Measurements from ENCODE around the gene SPAG5.
A peak's percentile ranks its signal among the peaks of the same experiment; 100 is the strongest.

Gene SPAG5

DNA sequence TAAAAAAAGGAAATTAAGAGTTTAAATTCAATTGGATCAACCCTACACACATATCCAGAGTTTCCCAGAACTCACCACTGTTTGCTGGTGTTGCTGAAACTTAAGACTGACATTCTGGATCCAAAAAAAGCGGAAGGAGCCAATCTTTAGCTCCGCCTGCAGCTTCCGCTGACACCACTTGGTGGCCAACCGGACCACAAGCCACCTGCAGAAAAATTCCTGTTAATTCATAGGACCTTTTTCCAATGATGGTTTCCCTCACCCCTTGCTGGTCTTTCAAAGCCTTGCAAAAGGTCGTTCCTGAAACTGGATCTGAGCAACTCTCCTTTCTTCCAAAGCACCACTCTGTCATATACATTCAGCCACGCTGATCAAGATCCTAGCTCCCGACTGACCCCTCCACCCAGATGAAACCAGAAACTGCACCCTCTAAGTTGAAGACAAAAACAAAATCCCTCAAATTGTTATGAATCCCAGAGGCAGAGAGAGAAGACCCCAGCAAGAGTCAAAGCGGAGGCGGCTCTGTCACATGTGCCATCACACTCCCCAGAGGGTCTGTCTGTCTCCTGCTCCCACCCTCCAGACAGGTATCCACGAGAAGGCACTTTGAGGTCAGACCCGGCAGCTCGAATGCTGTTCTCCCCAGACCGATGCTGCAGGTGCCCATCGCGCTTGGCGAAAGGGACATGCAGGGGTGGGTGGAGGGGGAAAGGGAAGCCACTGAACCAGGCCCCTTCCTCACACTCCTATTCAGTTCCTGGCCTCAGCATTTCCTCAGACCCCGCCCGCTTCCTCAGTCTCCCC is 45.4 kb upstream of the SPAG5 start:
- Mint-ChIP-seq H3K4me3 (peak overlapping the region; percentile 95 to 96 (median 96)), H3K9me3 (no peaks in the 10 kb centered on the region), H3K36me3 (ENCODE audit: low read depth) (peaks cover 58% of the 10 kb centered on the region), H3K27ac (peak overlapping the region; percentile 73 to 96 (median 93)), H3K4me1 (peaks cover 34% of the 10 kb centered on the region), H3K27me3 (ENCODE audit: low read depth) (no peaks in the 10 kb centered on the region)
- TF ChIP-seq CTCF (IDR thresholded peaks at IDR 0.05; ENCODE audit: unreplicated experiment in 3 of 3), result peak; percentile 46 to 54 (median 47)

DNA sequence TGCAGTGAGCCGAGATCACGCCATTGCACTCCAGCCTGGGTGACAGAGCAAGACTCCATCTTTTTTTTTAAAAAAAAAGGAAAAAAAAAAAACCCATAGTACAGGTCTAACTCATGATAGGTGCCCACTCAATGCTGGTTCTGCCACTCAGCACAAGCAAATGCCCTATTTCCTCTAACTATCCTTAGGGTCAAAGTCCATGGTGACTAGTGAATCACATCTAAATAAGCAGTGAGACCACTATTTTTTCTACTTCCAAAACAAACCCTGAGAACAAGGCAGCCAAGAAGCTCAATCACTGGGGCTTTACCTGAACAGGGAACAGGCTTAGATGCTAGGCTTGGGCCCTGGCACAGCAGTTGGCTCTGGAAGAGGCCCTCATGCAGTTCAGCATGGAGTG is 42.8 kb upstream of the SPAG5 start:
- Mint-ChIP-seq H3K4me1 (peaks cover 29% of the 10 kb centered on the region), H3K4me3 (peak overlapping the region in 2 of 3 experiments; percentile 32 to 44), H3K27ac (no peak overlapping the region), H3K9me3 (no peaks in the 10 kb centered on the region), H3K27me3 (ENCODE audit: low read depth) (no peaks in the 10 kb centered on the region), H3K36me3 (ENCODE audit: low read depth) (peaks cover 67% of the 10 kb centered on the region)
- TF ChIP-seq CTCF (IDR thresholded peaks at IDR 0.05; ENCODE audit: unreplicated experiment in 3 of 3), result no peak

- H3K4me1 Mint-ChIP-seq, result no peaks in the 10 kb centered on the region
- H3K9me3 Mint-ChIP-seq, result no peaks in the 10 kb centered on the region
- peaks cover 95% of the 10 kb centered on the region for H3K36me3 Mint-ChIP-seq (ENCODE audit: low read depth)
- H3K4me3 Mint-ChIP-seq, result no peak overlapping the region
- no peak overlapping the region for H3K27ac Mint-ChIP-seq
- no peak for TF ChIP-seq CTCF (IDR thresholded peaks at IDR 0.05; ENCODE audit: unreplicated experiment in 3 of 3)
- no peaks in the 10 kb centered on the region for H3K27me3 Mint-ChIP-seq (ENCODE audit: low read depth)
Observed at GRCh38 chr17:28635506-28635905, 36.7 kb upstream of the SPAG5 start.

DNA sequence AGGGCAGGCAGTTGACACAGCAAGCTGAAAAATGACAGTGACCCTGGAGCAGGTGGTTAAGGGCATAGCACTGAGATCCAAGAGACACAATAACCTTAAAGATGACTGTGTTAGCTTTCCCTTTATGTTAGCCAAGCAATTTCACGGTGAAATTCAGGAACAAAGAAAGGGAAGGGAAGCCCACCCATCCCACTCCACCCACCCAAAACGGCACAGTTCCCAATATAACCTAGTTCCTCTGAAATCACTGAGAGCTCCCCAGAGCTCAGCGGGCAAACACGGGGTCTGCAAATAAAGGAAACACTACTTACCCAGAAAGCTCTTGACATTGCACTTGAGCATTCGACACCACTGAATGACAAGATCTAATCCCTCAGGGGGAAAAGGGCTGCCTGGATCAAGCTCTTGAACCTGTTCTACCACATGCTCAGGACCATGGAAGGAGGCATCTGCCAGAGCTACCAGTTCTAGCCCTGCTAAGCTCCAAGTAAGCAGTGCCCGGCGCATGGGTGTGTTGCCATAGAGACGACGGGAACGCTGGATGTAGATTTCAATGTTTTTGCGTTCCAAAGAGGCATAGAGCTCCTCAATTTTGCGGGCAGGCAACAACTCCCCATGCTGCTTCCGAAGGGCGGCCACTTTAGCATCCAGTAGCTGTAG is 35.5 kb upstream of the SPAG5 start:
- no peaks in the 10 kb centered on the region for H3K9me3 Mint-ChIP-seq
- no peak overlapping the region for H3K4me3 Mint-ChIP-seq
- H3K4me1 Mint-ChIP-seq, result no peaks in the 10 kb centered on the region
- peaks cover 85% of the 10 kb centered on the region for H3K36me3 Mint-ChIP-seq (ENCODE audit: low read depth)
- no peak overlapping the region for H3K27ac Mint-ChIP-seq
- TF ChIP-seq CTCF (IDR thresholded peaks at IDR 0.05; ENCODE audit: unreplicated experiment in 3 of 3), result no peak
- H3K27me3 Mint-ChIP-seq (ENCODE audit: low read depth), result no peaks in the 10 kb centered on the region

DNA sequence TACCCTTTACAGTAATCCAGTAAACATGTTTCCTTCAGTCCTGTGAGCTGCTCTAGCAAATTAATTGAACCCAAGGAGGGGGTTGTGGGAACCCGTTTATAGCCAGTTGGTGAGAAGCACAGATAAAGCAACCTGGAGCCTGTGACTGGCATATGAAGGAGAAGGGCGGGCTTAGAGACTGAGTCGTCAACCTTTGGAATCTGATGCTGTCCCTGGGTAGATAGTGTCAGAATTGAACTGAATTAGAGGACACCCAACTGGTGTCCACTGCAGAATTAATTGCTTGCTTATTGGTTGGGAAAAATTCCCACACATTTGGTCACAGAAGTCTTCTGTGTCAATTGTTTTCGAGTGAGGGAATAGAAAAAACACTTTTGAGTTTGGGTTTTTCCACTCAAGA is 28.0 kb upstream of the SPAG5 start:
- TF ChIP-seq CTCF (IDR thresholded peaks at IDR 0.05; ENCODE audit: unreplicated experiment in 3 of 3), result no peak

More for the DNA sequence above, 28.0 kb upstream of the SPAG5 start:
- Mint-ChIP-seq H3K4me1 (no peaks in the 10 kb centered on the region), H3K27ac (no peak overlapping the region), H3K9me3 (no peaks in the 10 kb centered on the region), H3K27me3 (ENCODE audit: low read depth) (no peaks in the 10 kb centered on the region), H3K36me3 (ENCODE audit: low read depth) (peaks cover 66% of the 10 kb centered on the region), H3K4me3 (no peak overlapping the region)

Measured in nephron (organoid).